Measurements from ENCODE around the gene KLHL11. TPM values are rescaled to one million over a fixed set of nuclear protein-coding genes. Genes with fewer than 3 reads are reported as not detected.

Gene KLHL11, protein sequence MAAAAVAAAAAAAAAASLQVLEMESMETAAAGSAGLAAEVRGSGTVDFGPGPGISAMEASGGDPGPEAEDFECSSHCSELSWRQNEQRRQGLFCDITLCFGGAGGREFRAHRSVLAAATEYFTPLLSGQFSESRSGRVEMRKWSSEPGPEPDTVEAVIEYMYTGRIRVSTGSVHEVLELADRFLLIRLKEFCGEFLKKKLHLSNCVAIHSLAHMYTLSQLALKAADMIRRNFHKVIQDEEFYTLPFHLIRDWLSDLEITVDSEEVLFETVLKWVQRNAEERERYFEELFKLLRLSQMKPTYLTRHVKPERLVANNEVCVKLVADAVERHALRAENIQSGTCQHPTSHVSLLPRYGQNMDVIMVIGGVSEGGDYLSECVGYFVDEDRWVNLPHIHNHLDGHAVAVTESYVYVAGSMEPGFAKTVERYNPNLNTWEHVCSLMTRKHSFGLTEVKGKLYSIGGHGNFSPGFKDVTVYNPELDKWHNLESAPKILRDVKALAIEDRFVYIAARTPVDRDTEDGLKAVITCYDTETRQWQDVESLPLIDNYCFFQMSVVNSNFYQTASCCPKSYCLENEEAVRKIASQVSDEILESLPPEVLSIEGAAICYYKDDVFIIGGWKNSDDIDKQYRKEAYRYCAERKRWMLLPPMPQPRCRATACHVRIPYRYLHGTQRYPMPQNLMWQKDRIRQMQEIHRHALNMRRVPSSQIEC
- 2.0 to 4.4 TPM (median 2.7 TPM) in 5 replicates for total RNA-seq (2022; extraction: Qiagen RNA extraction; ENCODE audit: low read depth)

DNA sequence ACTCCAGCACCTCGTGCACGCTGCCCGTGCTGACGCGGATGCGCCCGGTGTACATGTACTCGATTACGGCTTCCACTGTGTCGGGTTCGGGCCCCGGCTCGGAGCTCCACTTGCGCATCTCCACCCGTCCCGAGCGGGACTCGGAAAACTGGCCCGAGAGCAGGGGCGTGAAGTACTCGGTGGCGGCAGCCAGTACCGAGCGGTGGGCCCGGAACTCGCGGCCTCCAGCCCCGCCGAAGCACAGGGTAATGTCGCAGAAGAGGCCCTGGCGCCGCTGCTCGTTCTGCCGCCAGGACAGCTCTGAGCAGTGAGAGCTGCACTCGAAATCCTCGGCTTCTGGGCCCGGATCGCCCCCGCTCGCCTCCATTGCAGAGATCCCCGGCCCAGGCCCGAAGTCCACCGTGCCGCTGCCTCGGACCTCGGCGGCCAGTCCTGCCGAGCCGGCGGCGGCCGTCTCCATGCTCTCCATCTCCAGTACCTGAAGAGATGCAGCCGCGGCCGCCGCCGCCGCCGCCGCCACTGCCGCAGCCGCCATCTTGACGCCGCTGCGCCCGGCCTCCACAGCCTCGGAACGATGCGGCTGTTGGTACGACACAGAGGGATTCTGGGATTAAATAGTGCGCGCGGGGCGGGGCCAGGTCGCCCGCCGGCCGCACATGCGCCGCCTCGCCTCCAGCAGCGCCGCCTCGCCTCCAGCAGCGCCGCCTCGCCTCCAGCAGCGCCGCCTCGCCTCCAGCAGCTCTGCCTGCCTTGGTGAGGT lies at the start of gene KLHL11:
TSS of gene KLHL11 (minus strand) at position 588 of the 760 bp plus-strand sequence. CDS start at position 535, 53 bp downstream.

DNA sequence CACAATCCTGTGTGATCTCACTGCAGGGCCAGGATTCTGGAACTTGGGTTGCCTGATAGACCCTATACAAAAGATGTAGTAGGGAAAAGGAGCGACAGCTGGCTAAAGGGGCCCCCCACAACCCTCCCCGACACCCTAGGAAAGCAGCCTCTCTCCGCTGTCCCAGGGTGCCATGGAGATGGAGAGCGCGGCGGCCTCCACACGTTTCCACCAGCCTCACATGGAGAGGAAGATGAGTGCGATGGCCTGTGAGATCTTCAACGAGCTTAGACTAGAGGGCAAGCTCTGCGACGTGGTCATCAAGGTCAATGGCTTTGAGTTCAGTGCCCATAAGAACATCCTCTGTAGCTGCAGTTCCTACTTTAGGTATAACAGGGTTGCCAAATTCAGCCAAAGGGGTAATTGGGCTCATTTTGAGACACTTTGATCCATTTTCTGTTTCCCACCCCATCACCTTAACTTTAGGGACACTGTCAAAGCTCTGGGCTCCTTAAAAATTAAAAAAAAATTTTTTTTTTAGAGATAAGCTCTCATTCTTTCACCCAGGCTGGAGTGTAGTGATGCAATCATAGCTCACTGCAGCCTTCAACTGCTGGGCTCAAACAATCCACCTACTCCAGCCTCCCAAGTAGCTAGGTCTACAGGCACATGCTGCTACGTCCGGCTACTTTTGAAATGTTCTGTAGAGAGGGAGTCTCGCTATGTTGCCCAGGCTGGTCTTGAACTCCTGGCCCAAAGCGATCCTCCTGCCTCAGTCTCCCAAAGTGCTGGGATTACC lies 27.3 kb downstream of the KLHL11 start, which contains the start of gene KLHL10:
TSS of gene KLHL10 (plus strand) at position 65 of the 778 bp plus-strand sequence. CDS start at position 173, 108 bp downstream.

DNA sequence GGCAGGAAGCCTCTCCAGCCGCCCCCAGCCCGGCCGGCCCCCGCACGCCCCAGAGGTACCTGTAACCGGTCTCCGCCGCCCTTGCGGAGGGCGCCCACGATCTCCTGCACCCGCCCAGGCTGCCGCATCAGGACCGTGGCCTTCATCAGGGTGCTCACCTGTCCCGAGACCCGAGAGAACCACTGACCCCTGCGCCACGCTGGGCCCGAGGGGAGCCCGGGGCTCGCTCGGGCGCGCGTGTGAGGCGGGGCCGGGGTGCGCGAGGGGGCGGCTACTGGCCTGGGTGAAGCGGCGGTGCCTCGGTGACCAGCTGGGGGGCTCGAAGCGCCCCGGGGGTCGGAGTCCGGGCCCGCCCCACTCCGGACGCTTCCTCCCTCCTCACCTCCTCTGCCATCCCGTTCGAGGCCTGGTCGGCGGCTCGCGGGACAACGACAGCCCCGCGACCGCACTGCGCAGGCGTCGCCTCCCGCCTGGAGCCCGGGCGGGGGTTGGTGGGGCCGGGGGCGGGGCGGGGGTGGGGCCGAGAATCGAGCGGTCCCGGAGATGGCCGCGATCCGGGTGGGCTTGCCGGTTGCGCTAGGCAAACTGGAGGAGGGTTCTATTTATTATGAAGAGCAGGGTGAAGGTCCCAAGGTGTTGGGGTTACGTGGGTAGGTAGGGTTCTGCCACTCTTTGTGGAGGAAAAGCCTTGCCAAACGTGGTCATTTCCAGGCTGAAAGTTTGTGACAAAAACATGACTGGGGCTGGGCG lies 29.2 kb downstream of the KLHL11 start, which contains the start of gene NT5C3B:
TSS of gene NT5C3B (minus strand) at position 433 of the 750 bp plus-strand sequence. CDS start at position 394, 39 bp downstream.

DNA sequence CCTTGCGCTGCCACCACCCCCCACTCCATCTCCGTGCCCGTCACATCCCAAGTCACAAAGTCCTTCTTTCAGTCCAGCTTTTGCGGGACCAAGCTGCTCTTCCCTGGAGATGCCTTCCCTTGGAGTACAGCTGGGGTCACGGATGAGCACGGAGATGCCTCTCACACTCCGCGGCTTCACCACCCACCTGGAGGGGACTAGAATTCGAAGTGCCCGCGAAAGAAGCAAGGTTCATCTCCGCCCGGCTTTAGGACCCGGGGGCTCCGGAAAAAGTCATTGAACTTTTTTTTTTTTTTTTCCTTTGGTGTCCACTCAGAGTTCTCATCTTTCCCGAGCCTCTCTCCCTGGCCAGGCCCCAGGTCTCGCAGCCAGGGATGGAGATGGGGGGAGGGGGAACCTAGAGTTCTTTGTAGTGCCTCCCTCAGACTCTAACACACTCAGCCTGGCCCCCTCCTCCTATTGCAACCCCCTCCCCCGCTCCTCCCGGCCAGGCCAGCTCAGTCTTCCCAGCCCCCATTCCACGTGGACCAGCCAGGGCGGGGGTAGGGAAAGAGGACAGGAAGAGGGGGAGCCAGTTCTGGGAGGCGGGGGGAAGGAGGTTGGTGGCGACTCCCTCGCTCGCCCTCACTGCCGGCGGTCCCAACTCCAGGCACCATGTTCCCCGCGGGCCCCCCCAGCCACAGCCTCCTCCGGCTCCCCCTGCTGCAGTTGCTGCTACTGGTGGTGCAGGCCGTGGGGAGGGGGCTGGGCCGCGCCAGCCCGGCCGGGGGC lies 52.7 kb downstream of the KLHL11 start, which contains the start of gene FKBP10:
TSS of gene FKBP10 (plus strand) at position 624 of the 771 bp plus-strand sequence. CDS start at position 655, 31 bp downstream.

DNA sequence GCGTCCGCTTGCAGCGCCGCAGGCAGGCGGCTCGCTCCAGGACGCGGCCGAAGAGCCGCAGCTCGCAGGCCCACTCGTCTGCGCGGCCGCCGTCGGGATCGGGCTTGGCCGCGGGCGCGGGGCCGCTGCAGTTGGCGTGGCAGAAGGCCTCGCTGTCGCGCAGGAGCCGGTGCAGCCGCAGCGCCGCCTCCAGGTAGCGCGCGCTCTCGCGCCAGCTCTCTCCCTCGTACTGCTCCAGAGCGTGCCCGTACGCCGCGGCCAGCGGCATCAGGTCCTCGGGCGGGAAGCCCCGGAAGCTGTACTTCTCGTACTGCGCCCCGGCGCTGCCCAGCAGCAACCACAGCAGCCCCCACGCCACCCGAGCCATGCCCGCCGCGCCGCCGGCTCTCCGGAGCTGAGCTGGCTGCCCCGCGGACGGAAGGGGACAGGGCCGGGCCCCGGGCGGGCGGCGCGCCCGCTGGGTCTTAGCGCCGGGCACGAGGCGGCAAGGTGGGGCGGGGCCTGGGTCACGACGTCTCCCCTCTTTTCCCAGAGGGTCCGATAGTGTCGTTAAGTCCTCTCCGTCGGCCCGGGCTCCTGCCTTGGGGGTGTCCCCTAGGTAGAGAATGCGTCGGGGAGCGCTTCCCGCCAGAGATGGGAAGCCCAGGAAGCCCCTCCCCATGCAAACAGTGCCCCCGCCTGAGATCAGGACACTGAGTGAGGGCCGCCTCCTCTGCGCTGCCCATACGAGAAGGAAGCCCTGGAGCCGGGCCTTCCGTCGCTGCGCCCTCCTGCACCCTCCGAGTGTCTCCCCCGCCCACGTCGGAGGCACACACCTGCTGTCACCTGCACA lies 53.5 kb downstream of the KLHL11 start, which contains the start of gene P3H4:
TSS of gene P3H4 (minus strand) at position 401 of the 832 bp plus-strand sequence. CDS start at position 367, 34 bp downstream.

Other genes with a start within 250 kb of the KLHL11 start
- 0.54 to 0.96 TPM (median 0.90 TPM) in 5 replicates for gene KRT17, start 240.8 kb downstream of the KLHL11 start, total RNA-seq (2022; extraction: Qiagen RNA extraction; ENCODE audit: low read depth)
- gene EIF1, start 176.5 kb downstream of the KLHL11 start, total RNA-seq (2022; extraction: Qiagen RNA extraction; ENCODE audit: low read depth): 1,281 to 1,716 TPM (median 1,378 TPM) in 5 replicates
- gene GAST, start 153.1 kb downstream of the KLHL11 start, total RNA-seq (2022; extraction: Qiagen RNA extraction; ENCODE audit: low read depth): 0.57 TPM in 1 of 5 replicates, not detected in the others
- gene HAP1, start 130.8 kb downstream of the KLHL11 start, total RNA-seq (2022; extraction: Qiagen RNA extraction; ENCODE audit: low read depth): 0.69 to 2.9 TPM (median 1.5 TPM) in 5 replicates
- gene JUP, start 78.7 kb downstream of the KLHL11 start, total RNA-seq (2022; extraction: Qiagen RNA extraction; ENCODE audit: low read depth): 81.9 to 128 TPM (median 113 TPM) in 5 replicates
- gene P3H4, start 53.5 kb downstream of the KLHL11 start, total RNA-seq (2022; extraction: Qiagen RNA extraction; ENCODE audit: low read depth): 30.4 to 39.9 TPM (median 34.4 TPM) in 5 replicates
- gene FKBP10, start 52.4 kb downstream of the KLHL11 start, total RNA-seq (2022; extraction: Qiagen RNA extraction; ENCODE audit: low read depth): 85.9 to 115 TPM (median 109 TPM) in 5 replicates
- gene NT5C3B, start 29.2 kb downstream of the KLHL11 start, total RNA-seq (2022; extraction: Qiagen RNA extraction; ENCODE audit: low read depth): 103 to 118 TPM (median 114 TPM) in 5 replicates
- gene KLHL10, start 27.6 kb downstream of the KLHL11 start, total RNA-seq (2022; extraction: Qiagen RNA extraction; ENCODE audit: low read depth): 0.08 to 0.09 TPM (median 0.08 TPM) in 3 of 5 replicates, not detected in the others
- 244 to 299 TPM (median 293 TPM) in 5 replicates for gene ACLY, start 53.5 kb upstream of the KLHL11 start, total RNA-seq (2022; extraction: Qiagen RNA extraction; ENCODE audit: low read depth)
- 1.2 to 1.7 TPM (median 1.6 TPM) in 5 replicates for gene ODAD4, start 65.2 kb upstream of the KLHL11 start, total RNA-seq (2022; extraction: Qiagen RNA extraction; ENCODE audit: low read depth)
- gene CNP, start 101.4 kb upstream of the KLHL11 start, total RNA-seq (2022; extraction: Qiagen RNA extraction; ENCODE audit: low read depth): 54.4 to 72.8 TPM (median 69.7 TPM) in 5 replicates
- gene DNAJC7, start 152.0 kb upstream of the KLHL11 start, total RNA-seq (2022; extraction: Qiagen RNA extraction; ENCODE audit: low read depth): 119 to 139 TPM (median 130 TPM) in 5 replicates
- gene NKIRAS2, start 154.7 kb upstream of the KLHL11 start, total RNA-seq (2022; extraction: Qiagen RNA extraction; ENCODE audit: low read depth): 43.8 to 50.6 TPM (median 46.6 TPM) in 5 replicates
- gene C17orf113, start 185.2 kb upstream of the KLHL11 start, total RNA-seq (2022; extraction: Qiagen RNA extraction; ENCODE audit: low read depth): 0.59 to 0.90 TPM (median 0.74 TPM) in 5 replicates
- 0.19 to 0.51 TPM (median 0.27 TPM) in 5 replicates for gene ZNF385C, start 233.1 kb upstream of the KLHL11 start, total RNA-seq (2022; extraction: Qiagen RNA extraction; ENCODE audit: low read depth)
- 0.31 to 0.62 TPM (median 0.50 TPM) in 5 replicates for gene DHX58, start 247.3 kb upstream of the KLHL11 start, total RNA-seq (2022; extraction: Qiagen RNA extraction; ENCODE audit: low read depth)

All from A549 treated with RU486 at 1 μM for 4 hours (cell line).